OCI-LY7 (cell line): ENCODE data around the gene RBFOX1. TPM values are rescaled to one million over a fixed set of nuclear protein-coding genes. Genes with fewer than 3 reads are reported as not detected.

Experiments
- BruUV-seq: library from RNA; stranded (reverse); fragments of 400-500 nt; replicated peaks from 2 replicates; lab custom pipeline; 2021; lab: Mats Ljungman, UMichigan
- CTCF ChIA-PET: fragments of 300-600 bp; sonication (Branson Sonifier 250); formaldehyde crosslinking; loops from one replicate; lab custom pipeline; 2022; ENCODE audit warnings: antibody characterized with exemption; ENCODE audit not compliant: unreplicated experiment; lab: Charles Lee
- POLR2A ChIA-PET: fragments of 300-600 bp; sonication (Branson Sonifier 250); formaldehyde crosslinking; loops from one replicate; lab custom pipeline; 2022; ENCODE audit warnings: antibody characterized with exemption; lab: Charles Lee
- DNase-seq: peaks from one replicate; pipeline ENCODE4 v3.0.0-alpha.2; 2015; ENCODE audit warnings: low spot score
- H2AFZ ChIP-seq: fragments of 200-600 bp; sonication (generic), shearing (Covaris generic); 2 replicates; pipeline ENCODE4 v1.6.1; 2014; ENCODE audit warnings: mild to moderate bottlenecking, antibody characterized with exemption, low read length, moderate library complexity
- H3K27ac ChIP-seq: fragments of 200-600 bp; sonication (generic); 2 replicates; pipeline ENCODE4 v1.5.1; 2014; ENCODE audit warnings: mixed run types, low read depth, mild to moderate bottlenecking, moderate library complexity, low read length, inconsistent platforms; ENCODE audit not compliant: poor library complexity, severe bottlenecking
- H3K36me3 ChIP-seq: fragments of 200-600 bp; sonication (generic); 2 replicates; pipeline ENCODE4 v1.6.1; 2014; ENCODE audit warnings: mild to moderate bottlenecking, antibody characterized with exemption, low read length, moderate library complexity, mixed read lengths; ENCODE audit not compliant: insufficient read depth
- H3K4me1 ChIP-seq: fragments of 200-600 bp; sonication (generic); 2 replicates; pipeline ENCODE4 v1.5.1; 2014; ENCODE audit warnings: mild to moderate bottlenecking, low read length; ENCODE audit not compliant: insufficient read depth, poor library complexity, severe bottlenecking
- H3K4me2 ChIP-seq: fragments of 200-600 bp; sonication (generic); 2 replicates; pipeline ENCODE4 v1.6.1; 2014; ENCODE audit warnings: mild to moderate bottlenecking, low read length
- H3K4me3 ChIP-seq: fragments of 200-600 bp; sonication (generic); 2 replicates; pipeline ENCODE4 v1.5.1; 2014; ENCODE audit warnings: mild to moderate bottlenecking, low read depth, low read length; ENCODE audit not compliant: poor library complexity, severe bottlenecking
- H3K79me2 ChIP-seq: fragments of 200-600 bp; sonication (generic); 2 replicates; pipeline ENCODE4 v1.6.1; 2016; ENCODE audit warnings: low read depth, mild to moderate bottlenecking, low read length, moderate library complexity, mixed read lengths; ENCODE audit not compliant: insufficient read depth
- H3K9me2 ChIP-seq: fragments of 200-600 bp; sonication (generic); 2 replicates; pipeline ENCODE4 v1.6.1; 2016; ENCODE audit warnings: mild to moderate bottlenecking, low read length, mixed read lengths; ENCODE audit not compliant: insufficient read depth
- H3K9me3 ChIP-seq: fragments of 200-600 bp; sonication (generic); 2 replicates; pipeline ENCODE4 v1.6.1; 2014; ENCODE audit warnings: mild to moderate bottlenecking, mixed run types, low read length, mixed read lengths
- H4K20me1 ChIP-seq: fragments of 200-600 bp; sonication (generic); 2 replicates; pipeline ENCODE4 v1.6.1; 2014; ENCODE audit warnings: mild to moderate bottlenecking, antibody characterized with exemption, low read length, moderate library complexity, mixed read lengths; ENCODE audit not compliant: insufficient read depth
- EZH2phosphoT487 ChIP-seq: fragments of 200-600 bp; sonication (generic); IDR thresholded peaks from 2 replicates; pipeline ENCODE4 v1.6.1; 2018; ENCODE audit warnings: low read depth, borderline replicate concordance, mild to moderate bottlenecking, mixed run types, antibody characterized with exemption, low read length, moderate library complexity, mixed read lengths
- intact Hi-C: fragments of 100-400 bp; cut with micrococcal nuclease; formaldehyde crosslinking; loops from one replicate; pipeline ENCODE4 v1.10.0; 2022; ENCODE audit not compliant: unreplicated experiment
- total RNA-seq, 2 experiments: library from RNA; depleted of rRNA in 1 of 2; stranded (reverse); fragments of >200 nt in 1 of 2; shearing (Covaris generic) in 1 of 2; gene quantifications; 2 replicates each; pipeline ENCODE4 v1.2.3, GENCODE V29; 2014 to 2022
- TF ChIP-seq, protein P1 (sequence below): fragments of 200-600 bp; sonication (generic); conservative IDR thresholded peaks from 2 replicates; pipeline ENCODE4 v1.5.1; 2014; ENCODE audit warnings: mild to moderate bottlenecking, antibody characterized with exemption, low read length, moderate library complexity, mixed read lengths

The RBFOX1 gene
- total RNA-seq, 2 experiments from 2014 or later, result not detected

DNA sequence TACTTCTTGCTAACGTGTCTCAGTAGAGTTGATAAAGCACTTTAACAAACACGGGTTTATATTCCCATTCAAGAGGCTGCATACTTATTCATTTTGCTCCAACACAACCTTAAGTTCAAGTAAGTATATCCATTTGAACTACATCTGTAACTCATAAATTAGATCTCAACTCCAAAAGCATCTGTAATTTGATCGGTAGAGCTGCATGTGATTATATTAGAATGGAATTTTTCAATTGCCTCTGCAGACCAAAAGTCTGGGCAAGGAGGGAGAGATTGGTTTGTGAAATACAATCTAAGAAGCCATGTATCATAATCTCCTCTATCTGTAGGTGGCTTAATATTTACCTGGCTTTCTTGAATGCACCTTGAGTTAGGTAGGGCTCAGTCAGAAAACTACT is 371.0 kb downstream of the RBFOX1 start:
- no peaks in the 10 kb centered on the region for H3K36me3 ChIP-seq
- H3K9me3 ChIP-seq, result no peaks in the 10 kb centered on the region
- no peak overlapping the region for H2AFZ ChIP-seq
- CTCF ChIA-PET, result no interaction called here
- POLR2A ChIA-PET, result no interaction called here
- H3K4me1 ChIP-seq, result no peaks in the 10 kb centered on the region
- no peak for DNase-seq
- TF ChIP-seq EZH2phosphoT487, result no peak
- TF ChIP-seq, protein P1, sequence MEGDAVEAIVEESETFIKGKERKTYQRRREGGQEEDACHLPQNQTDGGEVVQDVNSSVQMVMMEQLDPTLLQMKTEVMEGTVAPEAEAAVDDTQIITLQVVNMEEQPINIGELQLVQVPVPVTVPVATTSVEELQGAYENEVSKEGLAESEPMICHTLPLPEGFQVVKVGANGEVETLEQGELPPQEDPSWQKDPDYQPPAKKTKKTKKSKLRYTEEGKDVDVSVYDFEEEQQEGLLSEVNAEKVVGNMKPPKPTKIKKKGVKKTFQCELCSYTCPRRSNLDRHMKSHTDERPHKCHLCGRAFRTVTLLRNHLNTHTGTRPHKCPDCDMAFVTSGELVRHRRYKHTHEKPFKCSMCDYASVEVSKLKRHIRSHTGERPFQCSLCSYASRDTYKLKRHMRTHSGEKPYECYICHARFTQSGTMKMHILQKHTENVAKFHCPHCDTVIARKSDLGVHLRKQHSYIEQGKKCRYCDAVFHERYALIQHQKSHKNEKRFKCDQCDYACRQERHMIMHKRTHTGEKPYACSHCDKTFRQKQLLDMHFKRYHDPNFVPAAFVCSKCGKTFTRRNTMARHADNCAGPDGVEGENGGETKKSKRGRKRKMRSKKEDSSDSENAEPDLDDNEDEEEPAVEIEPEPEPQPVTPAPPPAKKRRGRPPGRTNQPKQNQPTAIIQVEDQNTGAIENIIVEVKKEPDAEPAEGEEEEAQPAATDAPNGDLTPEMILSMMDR, result no peak
- intact Hi-C loops, result no loop called here
- H3K4me3 ChIP-seq, result no peak overlapping the region
- no peaks in the 10 kb centered on the region for H4K20me1 ChIP-seq
- no peak overlapping the region for H3K27ac ChIP-seq
- no peaks in the 10 kb centered on the region for H3K79me2 ChIP-seq
- H3K9me2 ChIP-seq, result no peaks in the 10 kb centered on the region
- H3K4me2 ChIP-seq, result no peak overlapping the region
- no TSS peak for BruUV-seq

DNA sequence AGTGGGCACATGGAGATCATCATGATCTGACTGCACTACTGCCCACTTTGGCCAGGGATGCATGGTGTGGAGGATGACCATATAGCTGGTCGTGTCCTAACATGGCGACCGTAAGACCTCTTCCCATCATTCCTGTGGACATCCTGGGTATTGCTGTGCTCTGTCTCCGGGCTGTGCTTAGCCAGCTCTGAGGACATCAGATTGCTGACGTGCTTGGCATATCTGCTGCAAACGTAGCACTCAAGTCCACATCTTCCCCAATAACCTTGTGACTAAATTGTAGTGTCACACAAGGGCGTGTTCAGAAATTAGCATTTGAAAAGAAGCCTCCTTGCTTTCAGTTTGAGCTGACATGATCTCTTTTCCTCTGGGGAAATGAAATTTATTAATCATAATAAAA is 373.2 kb downstream of the RBFOX1 start:
- ChIA-PET CTCF (no interaction called here), POLR2A (no interaction called here)
- Histone ChIP-seq H3K36me3 (no peaks in the 10 kb centered on the region), H3K27ac (no peak overlapping the region), H3K4me3 (no peak overlapping the region), H3K9me2 (no peaks in the 10 kb centered on the region), H3K4me1 (no peaks in the 10 kb centered on the region), H3K9me3 (no peaks in the 10 kb centered on the region), H2AFZ (no peak overlapping the region), H4K20me1 (no peaks in the 10 kb centered on the region), H3K79me2 (no peaks in the 10 kb centered on the region), H3K4me2 (no peak overlapping the region)
- TF ChIP-seq, protein P1, result no peak
- TF ChIP-seq EZH2phosphoT487, result no peak
- no peak for DNase-seq
- intact Hi-C loops, result no loop called here
- no TSS peak for BruUV-seq

DNA sequence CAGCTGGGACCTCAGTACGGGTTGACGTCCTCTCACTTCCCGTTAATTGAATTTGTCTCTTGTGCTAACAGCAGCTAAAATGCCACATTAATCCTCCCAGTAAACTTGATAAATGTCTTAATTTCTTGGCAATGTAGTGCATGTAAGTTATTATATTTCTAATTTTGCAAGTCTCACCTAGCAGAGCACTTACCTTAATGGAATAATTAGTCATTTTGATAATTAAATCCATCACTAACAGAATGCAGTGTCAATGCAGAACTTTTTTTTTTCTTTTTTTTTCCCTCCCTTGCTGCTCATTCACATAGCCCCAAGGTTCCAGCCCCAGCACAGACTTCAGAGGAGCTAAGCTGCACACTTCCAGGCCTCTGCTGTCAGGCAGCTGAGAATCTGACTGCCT is 376.5 kb downstream of the RBFOX1 start:
- DNase-seq, result no peak
- Histone ChIP-seq H3K9me2 (no peaks in the 10 kb centered on the region), H3K9me3 (no peaks in the 10 kb centered on the region), H3K4me3 (no peak overlapping the region), H2AFZ (no peak overlapping the region), H3K4me2 (no peak overlapping the region), H3K36me3 (no peaks in the 10 kb centered on the region), H3K79me2 (no peaks in the 10 kb centered on the region), H4K20me1 (no peaks in the 10 kb centered on the region), H3K4me1 (no peaks in the 10 kb centered on the region), H3K27ac (no peak overlapping the region)
- BruUV-seq, result no TSS peak
- TF ChIP-seq, protein P1, result no peak
- TF ChIP-seq EZH2phosphoT487, result no peak
- intact Hi-C loops, result no loop called here
- ChIA-PET POLR2A (no interaction called here), CTCF (no interaction called here)
